ENCODE measurements around the gene DOCK6.

- TF ChIP-seq CTCF (conservative IDR thresholded peaks at IDR 0.05; ENCODE audit: low read length) (no peak), EZH2phosphoT487 (IDR thresholded peaks at IDR 0.05; ENCODE audit: borderline replicate concordance, low read depth, low read length) (no peak)
Measured at GRCh38 chr19:11263726-11264125, 1.4 kb upstream of the DOCK6 start.
